Activated CD4-positive, alpha-beta memory T cell treated with anti-CD3 and anti-CD28 coated beads for 36 hours (primary cell): ENCODE results near the gene VASP. TPM values are rescaled to one million over a fixed set of nuclear protein-coding genes. Genes with fewer than 3 reads are reported as not detected.
A peak's percentile ranks its signal among the peaks of the same experiment; 100 is the strongest.

Experiments
- CTCF ChIA-PET: fragments of 350-600 bp; sonication (Branson Sonifier 250); formaldehyde crosslinking; loops from one replicate; lab custom pipeline; 2021; ENCODE audit warnings: antibody characterized with exemption, inconsistent platforms; lab: Charles Lee
- POLR2A ChIA-PET: fragments of 350-600 bp; sonication (Branson Sonifier 250); formaldehyde crosslinking; loops from one replicate; lab custom pipeline; 2021; ENCODE audit warnings: antibody characterized with exemption; lab: Charles Lee
- DNase-seq: peaks from one replicate; pipeline ENCODE4 v3.0.0-alpha.2; 2020
- H3K27ac Mint-ChIP-seq: one replicate; pipeline ENCODE4 v1.8.0; 2021; ENCODE audit warnings: mixed read lengths
- H3K27me3 Mint-ChIP-seq: one replicate; pipeline ENCODE4 v1.8.0; 2021; ENCODE audit warnings: mixed read lengths
- H3K36me3 Mint-ChIP-seq: one replicate; pipeline ENCODE4 v1.8.0; 2021; ENCODE audit warnings: mixed read lengths
- H3K4me1 Mint-ChIP-seq: one replicate; pipeline ENCODE4 v1.8.0; 2021; ENCODE audit warnings: low read depth, mixed read lengths
- H3K4me3 Mint-ChIP-seq: one replicate; pipeline ENCODE4 v1.8.0; 2021; ENCODE audit warnings: mild to moderate bottlenecking, mixed read lengths
- H3K9me3 Mint-ChIP-seq: one replicate; pipeline ENCODE4 v1.8.0; 2021; ENCODE audit warnings: mixed read lengths
- intact Hi-C: fragments of 100-400 bp; cut with micrococcal nuclease; formaldehyde crosslinking; loops from one replicate; pipeline ENCODE4 v1.15.1; 2023
- total RNA-seq, 2 experiments: library from RNA; stranded (reverse); gene quantifications; one replicate each; pipeline ENCODE4 v1.2.3, GENCODE V29; 2021

Gene VASP
- total RNA-seq, 2 experiments from 2014 or later = 167 to 174 TPM

- ChIA-PET CTCF (no interaction called here), POLR2A (interaction anchor here (1.4 kb wide), 1 partner anchor 148 kb away, joined by 4 read pairs; no protein-coding TSS in a partner anchor)
- intact Hi-C loops = no loop called here
- Mint-ChIP-seq H3K27ac (no peak overlapping the region), H3K9me3 (peaks cover 9% of the 10 kb centered on the region), H3K27me3 (peaks cover 1% of the 10 kb centered on the region), H3K36me3 (peaks cover 25% of the 10 kb centered on the region), H3K4me3 (no peak overlapping the region), H3K4me1 (peaks cover 16% of the 10 kb centered on the region)
- no peak for DNase-seq
These were observed 22.1 kb downstream of the VASP start for GRCh38 chr19:45529420-45529785.

- H3K4me3 Mint-ChIP-seq = no peak overlapping the region
- peaks cover 9% of the 10 kb centered on the region for H3K9me3 Mint-ChIP-seq
- ChIA-PET CTCF (interaction anchor here (0.6 kb wide), 1 partner anchor 46 kb away, joined by 4 read pairs; no protein-coding TSS in a partner anchor), POLR2A (no interaction called here)
- no peak for DNase-seq
- H3K27ac Mint-ChIP-seq = no peak overlapping the region
- H3K27me3 Mint-ChIP-seq = peaks cover 1% of the 10 kb centered on the region
- peaks cover 16% of the 10 kb centered on the region for H3K4me1 Mint-ChIP-seq
- peaks cover 13% of the 10 kb centered on the region for H3K36me3 Mint-ChIP-seq
- intact Hi-C loops = no loop called here
These were observed 24.1 kb downstream of the VASP start for GRCh38 chr19:45531349-45531748.

GRCh38 chr19:45539459-45539858 is 32.2 kb downstream of the VASP start:
- POLR2A ChIA-PET = no interaction called here
- no peaks in the 10 kb centered on the region for H3K27me3 Mint-ChIP-seq
- H3K4me1 Mint-ChIP-seq = peaks cover 7% of the 10 kb centered on the region
- H3K36me3 Mint-ChIP-seq = no peaks in the 10 kb centered on the region
- H3K4me3 Mint-ChIP-seq = no peak overlapping the region
- DNase-seq = no peak
- H3K27ac Mint-ChIP-seq = no peak overlapping the region
- H3K9me3 Mint-ChIP-seq = peaks cover 7% of the 10 kb centered on the region
- intact Hi-C loops = no loop called here
- CTCF ChIA-PET = no interaction called here

GRCh38 chr19:45542234-45542668 is 35.0 kb downstream of the VASP start:
- Mint-ChIP-seq H3K9me3 (peaks cover 7% of the 10 kb centered on the region), H3K4me3 (no peak overlapping the region), H3K4me1 (peaks cover 7% of the 10 kb centered on the region), H3K36me3 (no peaks in the 10 kb centered on the region), H3K27me3 (no peaks in the 10 kb centered on the region), H3K27ac (no peak overlapping the region)
- intact Hi-C loops = no loop called here
- DNase-seq = no peak
- ChIA-PET POLR2A (no interaction called here), CTCF (interaction anchor here (1.0 kb wide), 1 partner anchor 11 kb away, joined by 3 read pairs; no protein-coding TSS in a partner anchor)

GRCh38 chr19:45547211-45547770 is 40.0 kb downstream of the VASP start:
- ChIA-PET POLR2A (no interaction called here), CTCF (interaction anchor here (0.5 to 1.3 kb wide), 2 partner anchors 11 to 23 kb away, joined by 3 to 4 read pairs; no protein-coding TSS in a partner anchor)
- Mint-ChIP-seq H3K27ac (no peak overlapping the region), H3K4me3 (no peak overlapping the region), H3K27me3 (no peaks in the 10 kb centered on the region), H3K9me3 (no peaks in the 10 kb centered on the region), H3K4me1 (peaks cover 7% of the 10 kb centered on the region), H3K36me3 (no peaks in the 10 kb centered on the region)
- intact Hi-C loops = no loop called here
- no peak for DNase-seq

GRCh38 chr19:45547965-45548609 is 40.8 kb downstream of the VASP start:
- H3K36me3 Mint-ChIP-seq = peaks cover 2% of the 10 kb centered on the region
- H3K27ac Mint-ChIP-seq = no peak overlapping the region
- no peak overlapping the region for H3K4me3 Mint-ChIP-seq
- H3K4me1 Mint-ChIP-seq = peaks cover 7% of the 10 kb centered on the region
- intact Hi-C loops = no loop called here
- ChIA-PET POLR2A (no interaction called here), CTCF (interaction anchor here (0.5 to 1.2 kb wide), 2 partner anchors 22 to 733 kb away, joined by 3 read pairs; no protein-coding TSS in a partner anchor)
- no peaks in the 10 kb centered on the region for H3K9me3 Mint-ChIP-seq
- no peaks in the 10 kb centered on the region for H3K27me3 Mint-ChIP-seq
- no peak for DNase-seq

GRCh38 chr19:45553464-45553863 is 46.2 kb downstream of the VASP start:
- no peak for DNase-seq
- intact Hi-C loops = no loop called here

GRCh38 chr19:45554481-45554880 is 47.2 kb downstream of the VASP start:
- Mint-ChIP-seq H3K27me3 (no peaks in the 10 kb centered on the region), H3K4me1 (peaks cover 7% of the 10 kb centered on the region), H3K27ac (no peak overlapping the region), H3K4me3 (no peak overlapping the region), H3K9me3 (no peaks in the 10 kb centered on the region), H3K36me3 (peaks cover 2% of the 10 kb centered on the region)
- POLR2A ChIA-PET = no interaction called here
- no peak for DNase-seq
- CTCF ChIA-PET = interaction anchor here (1.0 kb wide), 1 partner anchor 11 kb away, joined by 3 read pairs; no protein-coding TSS in a partner anchor
- intact Hi-C loops = no loop called here

More at GRCh38 chr19:45553464-45553863, 46.2 kb downstream of the VASP start:
- Mint-ChIP-seq H3K4me3 (no peak overlapping the region), H3K9me3 (no peaks in the 10 kb centered on the region), H3K27ac (no peak overlapping the region), H3K36me3 (peaks cover 2% of the 10 kb centered on the region), H3K27me3 (no peaks in the 10 kb centered on the region), H3K4me1 (peaks cover 3% of the 10 kb centered on the region)
- ChIA-PET POLR2A (no interaction called here), CTCF (interaction anchor here (1.0 kb wide), 1 partner anchor 11 kb away, joined by 3 read pairs; no protein-coding TSS in a partner anchor)

GRCh38 chr19:45556835-45557234 is 49.6 kb downstream of the VASP start:
- no peaks in the 10 kb centered on the region for H3K9me3 Mint-ChIP-seq
- intact Hi-C loops = no loop called here
- no peaks in the 10 kb centered on the region for H3K27me3 Mint-ChIP-seq
- no peak for DNase-seq
- ChIA-PET CTCF (interaction anchor here (1.9 to 2.1 kb wide), 2 partner anchors 28 to 85 kb away, joined by 14 to 22 read pairs; partner anchors contain the start of gene OPA3), POLR2A (no interaction called here)
- no peak overlapping the region for H3K27ac Mint-ChIP-seq
- peaks cover 8% of the 10 kb centered on the region for H3K4me1 Mint-ChIP-seq
- no peak overlapping the region for H3K4me3 Mint-ChIP-seq
- peaks cover 2% of the 10 kb centered on the region for H3K36me3 Mint-ChIP-seq

- ChIA-PET CTCF (interaction anchor here (0.8 to 2.1 kb wide), 32 partner anchors 9 to 172 kb away, joined by 3 to 22 read pairs (median 4); partner anchors contain the start of genes FBXO46, OPA3 and QPCTL), POLR2A (no interaction called here)
- Mint-ChIP-seq H3K4me1 (peaks cover 17% of the 10 kb centered on the region), H3K36me3 (no peaks in the 10 kb centered on the region), H3K27ac (no peak overlapping the region), H3K27me3 (no peaks in the 10 kb centered on the region), H3K9me3 (no peaks in the 10 kb centered on the region), H3K4me3 (no peak overlapping the region)
- intact Hi-C loops = loop anchor here (1.0 kb wide), 2 partner anchors 35 to 52 kb away; no protein-coding TSS in a partner anchor
- DNase-seq = peak; percentile 81
These were observed 51.2 kb downstream of the VASP start for GRCh38 chr19:45558399-45558878.

GRCh38 chr19:45560038-45560437 is 52.8 kb downstream of the VASP start:
- Mint-ChIP-seq H3K36me3 (no peaks in the 10 kb centered on the region), H3K4me1 (peaks cover 19% of the 10 kb centered on the region), H3K27ac (no peak overlapping the region), H3K4me3 (no peak overlapping the region), H3K27me3 (no peaks in the 10 kb centered on the region), H3K9me3 (no peaks in the 10 kb centered on the region)
- DNase-seq = no peak
- POLR2A ChIA-PET = no interaction called here
- CTCF ChIA-PET = no interaction called here
- intact Hi-C loops = no loop called here

GRCh38 chr19:45560686-45561085 is 53.4 kb downstream of the VASP start:
- H3K27me3 Mint-ChIP-seq = no peaks in the 10 kb centered on the region
- H3K4me1 Mint-ChIP-seq = peaks cover 19% of the 10 kb centered on the region
- no peak overlapping the region for H3K4me3 Mint-ChIP-seq
- no peak overlapping the region for H3K27ac Mint-ChIP-seq
- no peaks in the 10 kb centered on the region for H3K9me3 Mint-ChIP-seq
- ChIA-PET POLR2A (no interaction called here), CTCF (no interaction called here)
- intact Hi-C loops = no loop called here
- no peaks in the 10 kb centered on the region for H3K36me3 Mint-ChIP-seq
- DNase-seq = no peak
